ENCODE results near the gene BMI1. TPM values are rescaled to one million over a fixed set of nuclear protein-coding genes. Genes with fewer than 3 reads are reported as not detected.
"Not testable (repeated sequence)": the region's sequence is repeated elsewhere in the genome, so short reads cannot be mapped to it uniquely, and the experiment has no call there.

BMI1 gene
- total and polyA plus RNA-seq, 8 donors, result 14.9 to 228 (median 38.2) TPM

- Histone ChIP-seq H3K36me3 (no peaks in the 10 kb centered on the region), H3K27me3 (no peaks in the 10 kb centered on the region), H3K27ac (no peak overlapping the region), H3K9me3 (no peaks in the 10 kb centered on the region), H3K4me1 (no peaks in the 10 kb centered on the region), H3K4me3 (no peak overlapping the region)
- TF ChIP-seq EP300 (IDR thresholded peaks at IDR 0.05) (no peak), POLR2AphosphoS5 (IDR thresholded peaks at IDR 0.05) (no peak), POLR2A (IDR thresholded peaks at IDR 0.05) (no peak), CTCF (IDR thresholded peaks at IDR 0.05) (no peak)
- 92 to 97% (median 94%) methylated on average over 3 of the region's 3 CpGs for WGBS, 5 donors
- intact Hi-C loops (cut with DNase I; ENCODE audit: low total_unique reads), result no loop called here
- DNase-seq, result no peak
These were observed 17.4 kb upstream of the BMI1 start for GRCh38 chr10:22303461-22303860.

GRCh38 chr10:22305721-22306120 is 15.2 kb upstream of the BMI1 start:
- no peak overlapping the region for H3K27ac ChIP-seq
- no peaks in the 10 kb centered on the region for H3K9me3 ChIP-seq
- no peaks in the 10 kb centered on the region for H3K27me3 ChIP-seq
- WGBS, 5 donors, result 76 to 92% (median 82%) methylated on average over 2 of the region's 2 CpGs
- no peaks in the 10 kb centered on the region for H3K36me3 ChIP-seq
- no peak overlapping the region for H3K4me3 ChIP-seq
- no peak for DNase-seq
- intact Hi-C loops (cut with DNase I; ENCODE audit: low total_unique reads), result no loop called here
- TF ChIP-seq EP300 (IDR thresholded peaks at IDR 0.05), result no peak
- no peak for TF ChIP-seq POLR2AphosphoS5 (IDR thresholded peaks at IDR 0.05)
- TF ChIP-seq POLR2A (IDR thresholded peaks at IDR 0.05), result no peak
- TF ChIP-seq CTCF (IDR thresholded peaks at IDR 0.05), result no peak
- H3K4me1 ChIP-seq, result no peaks in the 10 kb centered on the region

- no peaks in the 10 kb centered on the region for H3K9me3 ChIP-seq
- no peaks in the 10 kb centered on the region for H3K36me3 ChIP-seq
- TF ChIP-seq POLR2AphosphoS5 (IDR thresholded peaks at IDR 0.05), result no peak
- TF ChIP-seq CTCF (IDR thresholded peaks at IDR 0.05), result no peak
- TF ChIP-seq EP300 (IDR thresholded peaks at IDR 0.05), result no peak
- TF ChIP-seq POLR2A (IDR thresholded peaks at IDR 0.05), result no peak
- H3K27ac ChIP-seq, result no peak overlapping the region
- H3K4me1 ChIP-seq, result no peaks in the 10 kb centered on the region
- DNase-seq, result no peak
- intact Hi-C loops (cut with DNase I; ENCODE audit: low total_unique reads), result no loop called here
- no peak overlapping the region for H3K4me3 ChIP-seq
- WGBS, 5 donors, result 50 to 70% (median 58%) methylated on average over 2 of the region's 2 CpGs
- no peaks in the 10 kb centered on the region for H3K27me3 ChIP-seq
These were observed 12.5 kb upstream of the BMI1 start for GRCh38 chr10:22308390-22308789.

- no peaks in the 10 kb centered on the region for H3K36me3 ChIP-seq
- H3K4me1 ChIP-seq, result no peaks in the 10 kb centered on the region
- H3K9me3 ChIP-seq, result no peaks in the 10 kb centered on the region
- no peaks in the 10 kb centered on the region for H3K27me3 ChIP-seq
- DNase-seq, result no peak
- intact Hi-C loops (cut with DNase I; ENCODE audit: low total_unique reads), result no loop called here
- WGBS, 5 donors, result 92 to 98% (median 96%) methylated on average over 4 of the region's 4 CpGs
- TF ChIP-seq EP300 (IDR thresholded peaks at IDR 0.05), result no peak
- TF ChIP-seq CTCF (IDR thresholded peaks at IDR 0.05), result no peak
- no peak for TF ChIP-seq POLR2A (IDR thresholded peaks at IDR 0.05)
- no peak overlapping the region for H3K27ac ChIP-seq
- H3K4me3 ChIP-seq, result no peak overlapping the region
These were observed 11.5 kb upstream of the BMI1 start for GRCh38 chr10:22309180-22310000.

GRCh38 chr10:22310012-22310411 is 10.9 kb upstream of the BMI1 start:
- H3K27me3 ChIP-seq; intact Hi-C loops (cut with DNase I; ENCODE audit: low total_unique reads); H3K4me1 ChIP-seq; DNase-seq; H3K27ac ChIP-seq; H3K36me3 ChIP-seq; H3K4me3 ChIP-seq; H3K9me3 ChIP-seq: not testable (repeated sequence)
- WGBS, 5 donors, result 95 to 97% (median 96%) methylated on average over 10 of the region's 10 CpGs

All from stomach (tissue), 9 donors.